HCEC 1CT (cell line): ENCODE data around the gene CNNM4.

Experiments used
- DNase-seq: peaks from one replicate; pipeline ENCODE4 v3.0.0-alpha.2; 2017

CNNM4 gene

GRCh38 chr2:96760986-96761832 is 507 bp downstream of the CNNM4 start:
- DNase-seq = no peak

- no peak for DNase-seq
Observed at GRCh38 chr2:96762529-96763311, 2.0 kb downstream of the CNNM4 start.

- no peak for DNase-seq
Observed at GRCh38 chr2:96763511-96764252, 3.0 kb downstream of the CNNM4 start.

- DNase-seq = no peak
Observed at GRCh38 chr2:96764253-96764637, 3.5 kb downstream of the CNNM4 start.

- DNase-seq = no peak
Observed at GRCh38 chr2:96767135-96767871, 6.6 kb downstream of the CNNM4 start.

- DNase-seq = no peak
Observed at GRCh38 chr2:96768083-96768561, 7.4 kb downstream of the CNNM4 start.

- no peak for DNase-seq
Observed at GRCh38 chr2:96769814-96770213, 9.1 kb downstream of the CNNM4 start.

GRCh38 chr2:96770442-96771202 is 9.9 kb downstream of the CNNM4 start:
- no peak for DNase-seq

GRCh38 chr2:96771796-96772618 is 11.3 kb downstream of the CNNM4 start:
- no peak for DNase-seq

- DNase-seq = no peak
Observed at GRCh38 chr2:96772903-96773671, 12.4 kb downstream of the CNNM4 start.

GRCh38 chr2:96773922-96774321 is 13.2 kb downstream of the CNNM4 start:
- DNase-seq = no peak

GRCh38 chr2:96775160-96775559 is 14.5 kb downstream of the CNNM4 start:
- peak; percentile 12 for DNase-seq

GRCh38 chr2:96783388-96783787 is 22.7 kb downstream of the CNNM4 start:
- DNase-seq = no peak

- no peak for DNase-seq
Observed at GRCh38 chr2:96787411-96787810, 26.7 kb downstream of the CNNM4 start.

GRCh38 chr2:96788442-96789244 is 27.9 kb downstream of the CNNM4 start:
- DNase-seq = no peak

- no peak for DNase-seq
Observed at GRCh38 chr2:96789245-96789617, 28.5 kb downstream of the CNNM4 start.

GRCh38 chr2:96792772-96793749 is 32.4 kb downstream of the CNNM4 start:
- DNase-seq = no peak

GRCh38 chr2:96795076-96795475 is 34.4 kb downstream of the CNNM4 start:
- no peak for DNase-seq
